HG03095 (cell line): ENCODE data around the gene MAP3K3.

ENCODE experiments used
- ATAC-seq: cut with Tn5 transposase; IDR thresholded peaks from one replicate; pipeline ENCODE4 v1.9.1; 2021; ENCODE audit warnings: moderate library complexity; ENCODE audit not compliant: unreplicated experiment

The MAP3K3 gene

DNA sequence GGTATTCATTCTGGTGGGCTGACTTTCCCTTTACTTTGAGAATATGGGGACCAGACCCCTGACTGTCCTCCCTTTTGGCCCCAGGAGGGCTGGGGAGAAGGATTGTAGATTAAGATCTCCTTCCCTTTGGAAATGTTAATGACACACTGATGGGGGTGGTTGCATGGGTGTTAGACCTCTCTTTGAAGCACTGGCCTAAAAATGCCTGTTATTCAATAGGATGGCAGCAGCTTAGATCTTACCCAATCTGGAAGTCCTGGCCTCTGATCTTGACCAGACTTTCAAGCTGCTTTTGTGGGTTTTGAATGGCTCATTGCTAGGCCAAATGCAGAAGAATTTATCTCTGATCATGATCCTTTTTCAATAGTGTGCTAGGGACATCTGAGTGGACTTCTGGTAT, 25.7 kb downstream of the MAP3K3 start:
- no peak for ATAC-seq

DNA sequence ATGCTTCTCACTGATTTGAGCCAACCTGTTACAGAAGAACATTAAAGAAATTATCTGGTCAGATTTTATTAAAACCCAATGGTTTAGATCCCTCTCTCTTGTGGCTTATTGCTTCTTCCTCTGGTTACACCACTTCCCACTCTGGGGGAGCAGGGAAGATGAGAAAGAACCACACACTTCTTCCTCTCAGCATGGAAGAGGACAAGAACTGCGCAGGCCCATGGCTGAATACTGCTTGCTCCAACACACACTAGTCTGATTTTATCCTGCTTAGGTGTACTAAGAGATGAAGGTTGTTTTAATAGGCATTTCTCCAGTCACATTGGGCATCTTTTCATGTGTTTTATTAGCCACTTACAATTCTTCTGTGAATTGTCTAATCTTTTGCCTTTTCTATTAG, 27.6 kb downstream of the MAP3K3 start:
- no peak for ATAC-seq

DNA sequence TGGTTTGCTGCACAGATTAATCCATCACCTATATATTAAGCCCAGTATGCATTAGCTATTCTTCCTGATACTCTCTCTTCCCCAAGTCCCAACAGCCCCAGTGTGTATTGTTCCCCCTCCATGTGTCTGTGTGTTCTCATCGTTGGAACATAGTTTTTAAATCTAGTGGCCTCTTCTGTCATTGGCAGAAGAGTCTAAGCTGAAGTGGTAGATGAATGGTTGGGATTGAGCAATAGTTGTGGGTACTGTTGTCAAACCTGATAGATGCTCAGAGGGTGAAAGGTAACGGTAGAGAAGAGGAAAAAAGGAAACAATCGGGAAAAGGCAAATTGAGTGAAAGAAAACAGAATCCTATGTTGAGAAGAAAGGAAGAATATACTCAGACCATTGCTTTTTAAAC, 29.9 kb downstream of the MAP3K3 start:
- no peak for ATAC-seq

DNA sequence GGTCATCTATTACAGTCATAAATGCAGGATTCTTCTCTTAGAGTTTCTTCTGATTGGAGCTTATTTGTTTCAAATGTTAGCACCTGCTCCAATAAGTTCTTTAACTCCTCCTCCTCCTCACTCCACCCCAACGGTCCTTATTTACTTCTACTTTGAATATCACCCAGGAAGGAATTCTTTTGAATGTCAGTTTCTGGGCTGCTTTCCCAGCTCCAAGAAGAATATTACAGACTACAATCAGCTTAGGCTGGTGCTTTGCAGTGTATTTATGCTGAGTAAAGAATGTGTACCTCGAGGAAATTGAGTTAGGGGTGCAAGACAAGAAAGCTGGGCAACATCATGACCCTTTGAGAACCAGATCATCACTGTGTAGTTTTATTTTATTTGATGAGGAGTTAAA, 30.8 kb downstream of the MAP3K3 start:
- no peak for ATAC-seq

GRCh38 chr17:63657786-63658185, 35.6 kb downstream of the MAP3K3 start:
- ATAC-seq, result no peak

DNA sequence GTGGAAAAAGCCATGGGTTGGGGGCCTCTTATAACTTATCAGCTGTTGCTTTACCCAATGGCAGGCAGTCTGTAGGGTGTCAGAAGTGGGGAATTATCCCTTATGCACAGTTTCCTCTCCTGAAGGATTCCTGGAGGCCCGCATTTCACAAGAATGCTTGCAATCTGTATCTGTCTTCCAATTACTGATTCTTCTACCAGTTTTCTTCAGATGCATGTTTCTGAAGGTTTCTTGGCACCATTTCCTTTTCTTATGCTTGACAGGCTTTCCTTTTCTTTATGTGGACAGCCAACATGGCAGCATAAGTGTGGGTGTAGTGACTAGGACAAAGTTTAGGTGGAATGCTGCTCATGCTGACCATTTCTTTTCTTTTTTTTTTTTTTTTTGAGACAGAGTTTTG, 36.1 kb downstream of the MAP3K3 start:
- ATAC-seq, result no peak

- no peak for ATAC-seq
Measured at GRCh38 chr17:63659850-63660249, 37.6 kb downstream of the MAP3K3 start.

DNA sequence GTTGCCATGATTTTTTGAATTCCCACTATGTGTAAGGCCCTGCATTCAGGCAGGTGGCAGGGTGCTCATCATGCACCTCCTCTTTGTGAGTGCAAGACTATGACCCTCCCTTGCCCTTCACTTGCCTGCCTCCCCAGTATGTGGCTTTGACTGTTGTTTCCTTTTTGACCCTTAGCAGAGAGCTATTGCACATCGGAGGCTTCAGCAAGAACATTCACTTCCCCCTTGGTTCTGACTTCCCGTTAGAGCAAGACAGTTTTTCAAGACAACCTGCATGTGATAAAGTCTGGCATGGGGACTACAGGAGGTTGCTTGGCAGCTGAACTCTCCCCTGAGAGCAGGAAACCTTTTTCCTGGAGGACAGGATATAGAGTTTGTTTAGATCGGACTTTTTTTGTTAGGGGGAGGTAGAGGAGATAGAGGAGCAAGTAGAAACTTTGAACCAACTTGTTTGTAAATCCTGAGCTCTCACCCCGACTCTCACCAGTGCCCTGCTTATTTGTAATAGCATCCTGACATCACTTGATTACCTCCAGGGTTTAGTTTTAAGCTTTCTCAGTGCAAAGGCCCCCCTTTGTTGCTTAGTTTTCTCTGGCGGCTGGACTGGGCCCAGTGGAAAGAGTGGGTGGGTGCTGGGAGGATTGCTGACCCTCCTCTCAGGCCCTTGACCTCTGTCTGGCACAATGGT, 43.5 kb downstream of the MAP3K3 start:
- ATAC-seq, result no peak

GRCh38 chr17:63672856-63673255, 50.6 kb downstream of the MAP3K3 start:
- no peak for ATAC-seq

DNA sequence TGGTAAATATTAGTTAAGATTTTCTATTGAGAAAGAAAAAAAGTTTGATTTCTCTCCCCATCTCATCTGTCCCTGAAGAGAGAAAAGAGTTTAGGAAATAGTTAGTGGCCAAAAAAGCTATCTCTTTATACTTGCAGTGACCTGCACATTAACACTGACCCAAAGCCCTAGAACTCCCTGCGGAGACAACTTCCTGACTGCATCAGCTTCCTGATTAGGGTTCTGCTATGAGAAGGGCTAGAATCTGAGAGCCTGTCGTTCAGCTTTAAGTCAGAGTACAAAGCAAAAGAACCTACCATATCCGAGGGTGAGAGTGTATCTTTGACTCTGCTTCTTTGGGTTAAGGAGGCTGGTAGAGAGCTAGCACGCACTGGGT, 53.0 kb downstream of the MAP3K3 start:
- no peak for ATAC-seq

- ATAC-seq, result no peak
Measured at GRCh38 chr17:63675607-63676546, 53.7 kb downstream of the MAP3K3 start.

GRCh38 chr17:63676584-63676983, 54.4 kb downstream of the MAP3K3 start:
- ATAC-seq, result no peak

- no peak for ATAC-seq
Measured at GRCh38 chr17:63679214-63679613, 57.0 kb downstream of the MAP3K3 start.

DNA sequence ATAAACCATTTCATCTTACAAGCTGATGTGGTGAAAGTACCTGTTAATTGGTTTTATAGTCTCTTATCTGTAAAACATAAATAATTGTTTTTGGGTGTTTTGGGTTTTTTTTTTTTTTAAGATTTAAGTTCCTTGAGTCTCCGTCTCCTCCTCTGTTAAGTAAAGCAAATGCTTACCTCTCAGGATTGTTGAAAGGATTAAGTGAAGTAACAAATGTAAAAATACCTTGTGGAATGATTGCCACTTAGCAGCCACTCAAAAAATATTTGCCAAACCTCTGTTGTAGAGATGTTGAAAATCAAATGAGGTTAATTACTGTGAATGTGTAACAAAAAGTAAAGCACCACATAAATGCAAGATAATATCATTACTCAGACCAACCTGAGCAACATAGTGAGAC, 58.5 kb downstream of the MAP3K3 start:
- ATAC-seq, result no peak

DNA sequence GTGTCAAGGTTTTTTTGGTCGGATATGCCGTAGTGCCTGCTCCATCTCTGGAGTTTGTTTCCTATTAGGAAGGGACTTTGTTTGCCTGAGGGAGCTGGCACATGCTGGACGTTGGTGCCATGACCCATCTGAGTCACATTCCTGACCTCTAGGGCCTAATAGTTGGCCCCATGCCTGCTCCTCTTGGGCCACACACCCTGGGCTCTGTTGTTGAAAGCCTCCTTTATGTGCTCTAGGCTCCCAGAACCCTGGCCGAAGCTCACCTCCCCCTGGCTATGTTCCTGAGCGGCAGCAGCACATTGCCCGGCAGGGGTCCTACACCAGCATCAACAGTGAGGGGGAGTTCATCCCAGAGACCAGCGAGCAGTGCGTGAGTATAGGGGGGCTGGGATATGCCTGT, 59.3 kb downstream of the MAP3K3 start:
- ATAC-seq, result no peak

DNA sequence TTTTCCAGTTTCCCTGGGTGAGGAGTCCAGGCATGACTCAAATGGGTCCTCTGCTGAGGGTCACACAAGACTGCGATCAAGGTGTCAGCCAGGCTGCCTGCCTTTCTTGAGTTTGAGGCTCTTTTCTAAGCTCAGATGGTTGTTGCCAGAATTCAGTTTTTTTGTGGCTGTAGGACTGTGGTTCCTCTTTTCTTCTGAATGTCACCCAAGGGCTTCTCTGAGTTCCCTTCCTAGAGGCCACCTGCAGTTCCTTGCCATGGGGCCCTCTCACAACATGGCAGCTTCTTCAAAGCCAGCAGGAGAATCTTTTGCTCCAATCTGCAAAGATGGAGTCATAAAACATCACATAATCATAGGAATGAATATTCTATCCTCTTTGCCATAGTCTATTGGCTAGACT, 60.2 kb downstream of the MAP3K3 start:
- no peak for ATAC-seq

DNA sequence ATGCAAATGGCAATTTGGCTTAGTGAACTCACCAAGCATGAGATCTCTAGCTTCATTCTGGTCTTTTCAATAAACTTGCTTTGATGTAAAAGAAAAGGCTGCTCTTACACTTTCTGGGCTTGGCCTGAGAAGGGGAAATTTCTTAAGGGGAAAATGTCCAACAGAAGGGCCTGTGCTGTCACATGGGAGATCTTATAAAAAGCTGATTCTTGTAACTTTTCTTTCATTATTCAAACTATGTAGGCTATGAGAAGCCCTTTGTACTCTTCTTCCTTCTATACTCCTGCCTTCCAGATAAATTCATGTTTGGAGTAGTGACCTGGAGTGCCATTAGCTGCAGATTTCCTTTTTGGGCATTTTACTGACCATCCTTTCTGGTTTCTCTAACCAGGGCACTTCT, 60.8 kb downstream of the MAP3K3 start:
- no peak for ATAC-seq

GRCh38 chr17:63685041-63685440, 62.8 kb downstream of the MAP3K3 start:
- ATAC-seq, result no peak

- ATAC-seq, result no peak
Measured at GRCh38 chr17:63685578-63685977, 63.4 kb downstream of the MAP3K3 start.

GRCh38 chr17:63686138-63686685, 64.0 kb downstream of the MAP3K3 start:
- ATAC-seq, result no peak

DNA sequence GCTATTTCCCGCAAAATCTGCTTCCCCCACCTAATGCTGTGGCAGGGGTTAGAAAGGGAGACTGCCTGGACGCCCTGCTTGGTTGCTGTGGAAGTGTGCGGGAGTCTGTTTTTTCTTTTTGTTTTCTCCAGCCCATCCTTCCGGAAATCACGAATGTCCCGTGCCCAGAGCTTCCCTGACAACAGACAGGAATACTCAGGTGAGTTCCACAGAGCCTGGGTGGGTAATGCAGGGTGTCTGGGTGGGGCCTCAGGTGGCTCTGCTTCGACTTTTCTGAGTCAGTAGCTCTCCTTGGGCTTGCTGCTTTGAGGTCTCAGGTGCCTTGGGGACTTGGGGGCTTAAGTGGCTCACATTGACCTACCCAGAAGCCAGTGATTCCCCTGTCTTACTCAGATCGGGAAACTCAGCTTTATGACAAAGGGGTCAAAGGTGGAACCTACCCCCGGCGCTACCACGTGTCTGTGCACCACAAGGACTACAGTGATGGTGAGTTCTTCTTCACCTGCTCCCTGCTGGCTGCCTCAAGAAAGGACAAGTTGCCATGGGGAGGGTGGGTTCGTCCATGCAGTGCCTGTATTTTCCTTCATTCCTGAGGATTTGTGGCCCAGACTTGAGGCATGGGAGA, 66.3 kb downstream of the MAP3K3 start:
- ATAC-seq, result no peak

DNA sequence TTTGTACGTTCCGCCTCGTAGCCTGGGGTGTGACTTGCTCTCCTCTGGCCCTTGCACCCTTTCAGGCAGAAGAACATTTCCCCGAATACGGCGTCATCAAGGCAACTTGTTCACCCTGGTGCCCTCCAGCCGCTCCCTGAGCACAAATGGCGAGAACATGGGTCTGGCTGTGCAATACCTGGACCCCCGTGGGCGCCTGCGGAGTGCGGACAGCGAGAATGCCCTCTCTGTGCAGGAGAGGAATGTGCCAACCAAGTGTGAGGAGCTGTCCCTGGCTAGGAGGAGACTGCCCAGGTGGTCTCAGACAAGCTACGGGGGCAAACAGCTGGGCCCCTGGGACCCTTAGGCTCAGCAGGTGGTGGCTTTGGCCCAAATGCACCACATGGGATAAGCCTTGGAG, 67.3 kb downstream of the MAP3K3 start:
- ATAC-seq, result no peak
